NCI-H2227 treated with DMSO at 0.1 percent for 48 hours (cell line): ENCODE data around the gene ZNF85.
A peak's percentile ranks its signal among the peaks of the same experiment; 100 is the strongest.
"Not testable (repeated sequence)": the region's sequence is repeated elsewhere in the genome, so short reads cannot be mapped to it uniquely, and the experiment has no call there.

Experiments
- DNase-seq: peaks from one replicate; lab custom pipeline; 2025; lab: John Stamatoyannopoulos, UW

ZNF85 gene

DNA sequence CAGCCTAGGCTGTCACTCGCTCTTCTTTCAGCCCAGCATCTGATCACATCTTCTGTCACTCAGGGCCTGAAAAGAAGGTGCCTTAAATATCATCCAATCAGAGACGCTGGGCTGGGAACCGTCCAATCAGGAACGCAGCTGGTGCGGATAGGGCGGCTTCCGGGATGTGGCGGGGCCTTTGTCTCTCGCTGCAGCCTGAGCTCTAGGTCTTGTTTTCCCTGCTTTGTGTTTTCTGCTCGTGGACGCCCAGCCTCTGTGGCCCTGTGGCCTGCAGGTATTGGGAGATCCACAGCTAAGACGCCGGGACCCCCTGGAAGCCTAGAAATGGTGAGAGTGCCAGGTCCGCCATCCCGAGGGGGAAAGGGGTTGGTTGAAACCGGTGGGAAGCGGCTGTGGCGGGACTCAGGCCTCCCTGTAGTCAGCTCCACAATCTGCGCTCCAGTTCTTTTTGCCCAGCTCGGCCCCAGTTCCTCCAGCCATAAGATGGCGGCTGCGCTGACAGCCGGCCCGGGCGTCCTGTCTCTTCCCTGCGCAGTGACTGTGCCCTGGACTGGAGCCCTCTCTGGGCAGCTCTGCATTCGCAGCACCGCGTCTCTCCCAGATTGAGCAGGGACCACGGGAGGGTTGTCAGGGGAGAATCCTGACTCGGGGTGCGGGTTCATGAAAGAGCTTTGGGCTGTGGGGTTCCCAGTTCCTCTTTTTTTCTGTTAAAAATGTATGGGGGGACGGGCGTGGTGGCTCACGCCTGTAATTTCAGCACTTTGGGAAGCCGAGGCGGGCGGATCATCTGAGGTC, at the start of gene ZNF85:
ZNF85 (plus strand) TSS at position 175 of the 795 bp plus-strand sequence; CDS start at position 325, 150 bp downstream.
- peak; percentile 81 for DNase-seq

- DNase-seq = no peak
Observed at GRCh38 chr19:20879501-20879900, 43.5 kb upstream of the ZNF85 start.

DNA sequence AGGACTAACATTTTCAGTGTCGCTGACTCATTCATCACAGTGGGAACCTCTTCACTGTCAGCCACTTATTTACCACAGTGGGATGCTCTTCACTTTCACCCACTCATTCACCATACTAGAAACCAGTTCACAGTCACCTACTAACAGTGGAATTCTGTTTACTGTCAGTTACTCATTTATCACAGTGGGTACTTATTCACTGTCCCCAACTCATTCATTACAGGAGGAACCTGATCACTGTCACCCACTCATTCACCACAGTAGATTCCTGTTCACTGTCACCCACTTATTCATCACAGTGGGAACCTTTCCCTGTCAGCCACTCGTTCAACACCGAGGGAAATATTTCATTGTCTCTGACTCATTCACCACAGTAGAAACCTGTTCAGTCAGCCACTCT, 10.1 kb upstream of the ZNF85 start:
- DNase-seq = no peak

DNA sequence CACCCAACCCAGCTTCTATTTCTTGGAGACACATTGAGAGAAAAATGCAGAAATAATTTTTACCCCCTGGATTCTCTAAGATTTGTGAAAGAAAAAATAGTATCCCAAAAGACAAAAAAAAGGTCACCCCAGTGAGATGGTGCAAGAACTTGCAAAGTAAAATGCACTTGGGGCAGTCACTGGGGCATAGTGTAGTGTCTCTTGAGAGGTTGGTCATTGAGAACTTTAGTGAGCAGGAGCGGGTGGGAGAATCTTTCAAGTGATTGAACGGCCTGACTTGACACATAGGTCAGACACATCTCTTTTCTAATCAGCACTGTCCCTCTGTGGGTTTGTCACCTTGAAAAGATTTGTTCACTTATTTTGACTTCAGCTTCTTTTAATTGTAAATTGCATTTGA, 2.4 kb downstream of the ZNF85 start:
- no peak for DNase-seq

DNA sequence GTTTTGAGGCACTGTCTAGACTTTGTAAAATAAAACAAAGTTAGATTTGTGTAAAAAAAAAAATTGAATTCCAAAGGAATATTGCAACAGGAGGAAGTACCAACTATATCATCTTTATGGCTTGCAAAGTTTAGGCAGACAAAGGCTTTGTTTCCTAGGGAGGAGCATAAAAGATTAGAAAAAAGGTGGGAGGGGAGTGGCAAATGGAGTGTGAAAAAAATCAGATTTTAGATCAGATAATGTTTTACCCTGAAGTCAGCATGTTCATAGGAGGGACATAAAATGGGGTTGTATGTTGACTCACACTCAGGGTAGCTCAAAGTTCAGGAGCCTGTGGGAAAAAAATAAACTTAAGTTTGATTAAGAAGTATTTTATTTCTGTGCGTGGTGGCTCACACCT, 3.7 kb downstream of the ZNF85 start:
- no peak for DNase-seq

DNA sequence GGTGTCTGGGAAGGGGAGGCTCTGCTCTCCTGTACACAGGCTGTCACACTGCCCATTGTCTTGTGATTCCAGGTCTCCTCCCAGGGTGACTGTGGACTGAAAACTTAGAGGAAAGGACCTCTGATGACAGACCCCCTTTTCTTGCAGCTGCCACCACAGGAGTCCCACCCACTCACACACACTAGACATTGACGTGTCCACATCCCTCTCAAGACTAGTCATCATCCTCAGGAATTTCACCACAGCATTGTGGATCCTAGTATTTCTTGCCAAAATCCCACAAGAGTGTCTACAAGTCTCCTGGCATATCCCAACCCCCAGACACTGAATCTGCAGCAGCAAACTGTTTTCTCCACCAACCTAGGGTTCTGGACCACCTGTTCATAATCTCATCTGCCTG, 5.3 kb downstream of the ZNF85 start:
- no peak for DNase-seq

DNA sequence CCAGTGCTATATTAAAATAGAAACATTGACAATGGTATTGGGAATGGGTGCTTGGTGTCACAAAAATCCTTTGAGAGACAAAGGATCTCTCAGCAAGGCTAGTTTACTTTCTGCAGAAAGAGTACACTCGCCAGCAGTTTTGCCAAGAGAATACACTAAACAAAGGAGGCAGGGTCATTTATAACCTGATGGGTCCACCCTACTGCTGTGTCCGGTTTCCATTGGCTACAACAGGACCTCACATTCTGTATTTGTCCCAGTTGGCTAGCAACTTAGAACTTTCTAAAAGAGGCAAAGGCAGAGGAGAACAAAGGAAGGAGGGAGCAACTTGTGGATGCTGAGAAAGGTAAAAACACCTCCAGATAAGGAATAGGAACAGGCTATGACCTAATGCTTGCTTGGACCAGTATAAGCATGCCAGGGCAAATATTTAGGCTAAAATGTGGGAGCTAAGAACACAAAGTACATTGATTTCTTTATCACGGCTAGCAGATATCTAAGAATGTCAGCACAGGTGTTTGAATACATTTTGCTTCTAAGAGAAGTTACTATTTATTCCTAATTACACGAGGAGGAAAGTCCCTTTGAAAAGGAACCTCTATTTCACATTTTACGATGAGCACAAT, 13.4 kb downstream of the ZNF85 start:
- DNase-seq = not testable (repeated sequence)

DNA sequence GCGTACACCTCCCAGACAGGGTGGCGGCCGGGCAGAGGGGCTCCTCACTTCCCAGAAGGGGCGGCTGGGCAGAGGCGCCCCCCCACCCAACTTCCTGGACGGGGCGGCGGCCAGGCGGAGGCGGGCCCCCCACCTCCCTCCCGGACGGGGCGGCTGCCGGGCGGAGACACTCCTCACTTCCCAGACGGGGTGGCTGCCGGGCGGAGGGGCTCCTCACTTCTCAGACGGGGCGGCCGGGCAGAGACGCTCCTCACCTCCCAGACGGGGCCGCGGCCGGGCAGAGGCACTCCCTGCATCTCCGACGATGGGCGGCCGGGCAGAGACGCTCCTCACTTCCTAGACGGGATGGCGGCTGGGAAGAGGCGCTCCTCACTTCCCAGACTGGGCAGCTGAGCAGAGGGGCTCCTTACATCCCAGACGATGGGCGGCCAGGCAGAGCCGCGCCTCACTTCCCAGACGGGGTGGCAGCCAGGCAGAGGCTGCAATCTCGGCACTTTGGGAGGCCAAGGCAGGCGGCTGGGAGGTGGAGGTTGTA, 29.6 kb downstream of the ZNF85 start:
- not testable (repeated sequence) for DNase-seq

- no peak for DNase-seq
Observed at GRCh38 chr19:20964798-20965197, 41.7 kb downstream of the ZNF85 start.

- DNase-seq = no peak
Observed at GRCh38 chr19:20968092-20968491, 45.0 kb downstream of the ZNF85 start.

GRCh38 chr19:20969498-20969897, 46.4 kb downstream of the ZNF85 start:
- no peak for DNase-seq

- DNase-seq = no peak
Observed at GRCh38 chr19:20969898-20970297, 46.8 kb downstream of the ZNF85 start.

- DNase-seq = not testable (repeated sequence)
Observed at GRCh38 chr19:20992788-20993187, 69.7 kb downstream of the ZNF85 start.

GRCh38 chr19:20999731-21000352, 76.8 kb downstream of the ZNF85 start:
- DNase-seq = peak; percentile 86
